ENCODE data around the gene INAVA.

The INAVA gene, protein sequence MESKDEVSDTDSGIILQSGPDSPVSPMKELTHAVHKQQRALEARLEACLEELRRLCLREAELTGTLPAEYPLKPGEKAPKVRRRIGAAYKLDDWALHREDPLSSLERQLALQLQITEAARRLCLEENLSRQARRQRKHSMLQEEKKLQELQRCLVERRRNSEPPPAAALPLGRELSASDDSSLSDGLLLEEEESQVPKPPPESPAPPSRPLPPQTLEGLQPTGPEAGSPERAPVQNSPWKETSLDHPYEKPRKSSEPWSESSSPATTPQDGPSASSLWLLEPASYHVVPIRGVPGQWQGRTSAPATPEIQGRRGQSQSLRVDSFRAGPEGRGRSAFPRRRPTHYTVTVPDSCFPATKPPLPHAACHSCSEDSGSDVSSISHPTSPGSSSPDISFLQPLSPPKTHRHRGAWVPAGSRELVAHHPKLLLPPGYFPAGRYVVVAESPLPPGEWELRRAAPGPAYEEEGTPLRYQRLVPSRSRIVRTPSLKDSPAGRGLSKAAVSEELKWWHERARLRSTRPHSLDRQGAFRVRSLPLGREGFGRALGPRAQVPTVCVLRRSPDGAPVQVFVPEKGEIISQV

DNA sequence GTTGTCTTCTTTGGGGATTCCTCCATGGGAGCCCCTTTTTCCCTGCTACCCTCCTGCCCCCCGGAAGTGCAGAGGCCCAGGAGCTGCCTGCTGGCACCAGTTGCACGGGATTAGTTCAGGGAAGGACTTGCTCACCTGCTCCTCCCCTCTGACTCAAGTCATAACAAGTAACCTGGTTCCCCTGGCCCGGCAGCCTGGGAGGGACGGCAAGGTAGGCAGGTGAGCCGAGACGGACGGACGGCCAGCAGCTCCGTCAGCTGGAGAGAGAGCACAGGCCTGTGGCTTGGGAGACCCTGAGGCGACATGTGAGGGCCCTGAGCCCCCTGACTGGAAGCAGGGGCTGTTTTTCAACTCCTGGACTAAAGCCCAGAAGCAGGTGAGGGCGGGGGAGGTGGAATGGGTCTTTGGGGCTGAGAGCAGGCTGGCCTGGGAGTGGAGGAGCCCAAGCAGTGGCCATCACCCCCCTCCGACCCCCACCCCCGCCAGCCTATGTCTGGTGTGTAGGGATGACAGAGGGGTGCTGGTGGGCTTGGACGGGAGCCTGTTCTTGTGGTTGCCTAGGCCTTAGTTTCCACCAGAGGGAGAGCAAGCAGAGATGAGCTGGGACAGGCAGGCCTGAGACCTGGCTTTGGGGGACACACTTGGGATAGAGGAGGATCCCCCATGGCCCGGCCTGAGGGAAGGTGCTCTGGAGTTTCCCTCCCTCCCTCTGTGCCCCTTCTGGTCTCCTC is at the start of gene INAVA:
TSS of gene INAVA (plus strand) at position 189 of the 731 bp plus-strand sequence. CDS start 3,501 bp downstream, outside the sequence.
- H3K4me1 Mint-ChIP-seq: peaks cover 19% of the 10 kb centered on the region
- no peaks in the 10 kb centered on the region for H3K36me3 Mint-ChIP-seq
- no peak within 1 kb of the TSS for H3K27ac Mint-ChIP-seq
- H3K4me3 Mint-ChIP-seq: no peak within 1 kb of the TSS
- no peaks in the 10 kb centered on the region for H3K9me3 Mint-ChIP-seq
- CTCF ChIA-PET: interaction anchor here (1.5 kb wide), 1 partner anchor 76 kb away, joined by 3 read pairs; no protein-coding TSS in a partner anchor
- no peak for DNase-seq
- H3K27me3 Mint-ChIP-seq: peaks cover 95% of the 10 kb centered on the region

DNA sequence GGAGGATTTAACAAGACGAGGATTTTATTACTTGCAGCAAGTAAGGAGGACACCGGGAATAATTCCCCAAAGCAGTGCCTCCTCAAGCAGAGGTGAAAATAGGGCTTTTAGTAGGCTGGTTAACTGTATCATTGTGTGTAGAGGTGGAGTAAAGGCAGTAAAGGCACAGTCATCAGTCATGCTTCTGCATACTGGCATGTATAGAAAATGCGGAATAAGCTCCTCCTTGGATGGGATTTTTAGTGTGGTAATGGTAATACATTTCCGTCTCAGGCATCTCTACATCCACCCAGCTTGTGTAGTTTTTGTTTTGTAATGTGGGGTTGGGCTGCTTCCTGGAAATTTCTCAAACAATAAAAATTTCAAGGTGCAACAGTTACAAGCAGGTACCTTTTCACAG is 49.3 kb upstream of the INAVA start:
- CTCF ChIA-PET: no interaction called here
- no peaks in the 10 kb centered on the region for H3K27me3 Mint-ChIP-seq
- no peak for DNase-seq
- no peaks in the 10 kb centered on the region for H3K36me3 Mint-ChIP-seq
- no peak overlapping the region for H3K27ac Mint-ChIP-seq
- H3K4me1 Mint-ChIP-seq: no peaks in the 10 kb centered on the region
- H3K9me3 Mint-ChIP-seq: no peaks in the 10 kb centered on the region
- no peak overlapping the region for H3K4me3 Mint-ChIP-seq

DNA sequence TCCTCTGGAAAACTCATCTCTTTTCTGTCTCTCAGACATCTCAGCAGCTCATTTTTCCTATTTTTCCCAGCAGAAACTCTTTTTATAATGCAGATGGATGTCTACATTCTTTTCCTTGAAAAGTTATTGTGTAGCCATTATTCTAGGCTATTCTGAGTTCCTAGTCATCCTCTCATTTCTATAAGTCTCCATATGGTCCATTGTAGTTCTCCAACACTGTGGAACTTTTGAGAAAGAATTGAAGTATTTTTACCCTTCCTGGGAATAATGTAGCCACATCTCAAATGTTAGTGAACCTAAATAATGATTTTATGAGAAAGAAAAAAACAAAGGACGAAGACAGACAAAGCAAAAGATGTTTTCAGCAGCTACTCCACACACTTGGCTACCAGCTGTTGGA is 48.3 kb upstream of the INAVA start:
- H3K9me3 Mint-ChIP-seq: no peaks in the 10 kb centered on the region
- H3K27ac Mint-ChIP-seq: no peak overlapping the region
- no peak overlapping the region for H3K4me3 Mint-ChIP-seq
- no peak for DNase-seq
- no peaks in the 10 kb centered on the region for H3K27me3 Mint-ChIP-seq
- H3K4me1 Mint-ChIP-seq: no peaks in the 10 kb centered on the region
- CTCF ChIA-PET: no interaction called here
- H3K36me3 Mint-ChIP-seq: no peaks in the 10 kb centered on the region

DNA sequence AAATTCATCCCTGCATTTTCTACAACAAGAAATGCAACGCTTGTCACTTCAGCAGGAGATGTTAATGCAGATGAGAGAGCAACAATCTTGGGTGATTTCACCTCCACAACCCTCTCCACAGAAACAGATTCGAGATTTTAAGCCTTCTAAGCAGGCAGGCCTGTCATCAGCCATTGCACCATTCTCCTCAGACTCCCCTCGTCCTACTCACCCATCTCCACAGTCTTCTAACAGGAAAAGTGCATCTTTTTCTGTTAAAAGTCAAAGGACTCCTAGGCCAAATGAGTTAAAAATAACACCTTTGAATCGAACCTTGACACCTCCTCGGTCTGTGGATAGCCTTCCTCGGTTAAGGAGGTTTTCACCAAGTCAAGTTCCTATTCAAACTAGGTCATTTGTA is 45.3 kb upstream of the INAVA start:
- H3K27ac Mint-ChIP-seq: no peak overlapping the region
- no peaks in the 10 kb centered on the region for H3K4me1 Mint-ChIP-seq
- H3K4me3 Mint-ChIP-seq: no peak overlapping the region
- no peaks in the 10 kb centered on the region for H3K27me3 Mint-ChIP-seq
- no peak for DNase-seq
- no peaks in the 10 kb centered on the region for H3K9me3 Mint-ChIP-seq
- CTCF ChIA-PET: no interaction called here
- H3K36me3 Mint-ChIP-seq: no peaks in the 10 kb centered on the region

DNA sequence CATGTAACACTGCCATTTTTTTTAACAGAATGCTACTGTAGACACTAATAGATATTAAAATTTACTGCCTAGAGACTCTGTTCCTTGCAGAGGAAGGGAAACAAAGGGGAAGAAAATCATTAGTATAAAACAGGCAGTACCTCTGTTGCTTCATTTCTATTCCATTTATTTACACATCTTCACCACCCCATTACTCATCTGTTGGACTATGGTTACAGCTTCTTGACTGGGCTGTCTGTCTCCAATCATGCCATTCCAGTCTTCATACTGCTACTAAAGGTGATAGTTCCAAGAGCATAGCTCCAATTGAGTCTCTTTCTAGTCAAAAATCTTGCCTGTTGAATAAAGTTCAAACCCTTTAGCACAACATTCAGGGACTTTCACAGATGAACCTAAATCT is 44.1 kb upstream of the INAVA start:
- no peak for DNase-seq
- H3K4me3 Mint-ChIP-seq: no peak overlapping the region
- H3K4me1 Mint-ChIP-seq: no peaks in the 10 kb centered on the region
- H3K36me3 Mint-ChIP-seq: no peaks in the 10 kb centered on the region
- CTCF ChIA-PET: no interaction called here
- no peaks in the 10 kb centered on the region for H3K9me3 Mint-ChIP-seq
- H3K27ac Mint-ChIP-seq: no peak overlapping the region
- no peaks in the 10 kb centered on the region for H3K27me3 Mint-ChIP-seq

DNA sequence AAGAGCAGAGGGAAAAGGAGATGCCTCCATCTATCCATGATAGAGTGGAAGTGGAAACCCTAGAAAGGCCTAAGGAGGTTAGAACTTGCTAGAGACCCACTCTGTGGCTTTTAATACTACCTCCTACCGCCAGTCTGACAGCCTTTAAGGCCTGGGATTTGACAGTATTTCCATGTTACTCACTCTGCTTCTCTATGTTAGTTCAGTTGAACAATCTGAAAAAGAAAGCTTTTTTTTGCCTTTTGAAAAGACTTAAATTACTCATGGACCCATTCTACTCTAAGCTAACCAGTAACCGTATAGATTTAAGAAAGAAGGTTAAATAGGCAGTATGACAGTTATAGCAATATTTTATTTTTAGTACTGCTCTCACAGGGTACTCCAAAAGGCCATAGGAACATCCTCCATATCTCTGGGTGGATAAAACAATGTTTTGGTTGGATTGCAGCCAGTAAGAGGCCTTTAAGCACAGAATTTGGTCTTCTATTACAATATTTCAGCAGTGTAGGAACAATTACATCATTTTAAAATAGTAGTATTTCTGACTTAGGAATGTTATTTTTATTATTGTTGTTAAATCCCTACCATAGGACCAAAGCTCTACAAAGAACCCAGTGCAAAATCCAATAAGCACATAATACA is 37.9 kb upstream of the INAVA start:
- Mint-ChIP-seq H3K27me3 (no peaks in the 10 kb centered on the region), H3K4me3 (no peak overlapping the region), H3K36me3 (no peaks in the 10 kb centered on the region), H3K27ac (no peak overlapping the region), H3K9me3 (no peaks in the 10 kb centered on the region), H3K4me1 (no peaks in the 10 kb centered on the region)
- CTCF ChIA-PET: no interaction called here
- DNase-seq: no peak

DNA sequence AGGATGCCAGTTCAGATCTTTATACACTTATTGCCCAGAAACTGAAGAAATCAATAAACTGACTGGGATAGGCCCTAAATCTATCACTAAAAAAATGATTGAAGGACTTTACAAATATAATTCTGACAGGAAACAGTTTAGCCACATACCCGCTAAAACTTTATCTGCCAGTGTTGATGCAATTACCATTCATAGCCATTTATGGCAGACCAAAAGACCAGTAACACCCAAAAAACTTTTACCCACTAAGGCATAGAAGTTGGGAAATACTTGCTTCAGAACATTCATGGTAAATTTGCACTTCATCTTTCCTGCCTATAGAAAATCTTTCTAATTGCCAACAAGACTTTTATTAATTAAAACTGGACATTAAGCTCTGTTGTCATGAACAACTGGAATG is 36.9 kb upstream of the INAVA start:
- DNase-seq: no peak
- Mint-ChIP-seq H3K36me3 (no peaks in the 10 kb centered on the region), H3K27ac (no peak overlapping the region), H3K9me3 (no peaks in the 10 kb centered on the region), H3K27me3 (no peaks in the 10 kb centered on the region), H3K4me1 (peaks cover 6% of the 10 kb centered on the region), H3K4me3 (no peak overlapping the region)
- CTCF ChIA-PET: no interaction called here

DNA sequence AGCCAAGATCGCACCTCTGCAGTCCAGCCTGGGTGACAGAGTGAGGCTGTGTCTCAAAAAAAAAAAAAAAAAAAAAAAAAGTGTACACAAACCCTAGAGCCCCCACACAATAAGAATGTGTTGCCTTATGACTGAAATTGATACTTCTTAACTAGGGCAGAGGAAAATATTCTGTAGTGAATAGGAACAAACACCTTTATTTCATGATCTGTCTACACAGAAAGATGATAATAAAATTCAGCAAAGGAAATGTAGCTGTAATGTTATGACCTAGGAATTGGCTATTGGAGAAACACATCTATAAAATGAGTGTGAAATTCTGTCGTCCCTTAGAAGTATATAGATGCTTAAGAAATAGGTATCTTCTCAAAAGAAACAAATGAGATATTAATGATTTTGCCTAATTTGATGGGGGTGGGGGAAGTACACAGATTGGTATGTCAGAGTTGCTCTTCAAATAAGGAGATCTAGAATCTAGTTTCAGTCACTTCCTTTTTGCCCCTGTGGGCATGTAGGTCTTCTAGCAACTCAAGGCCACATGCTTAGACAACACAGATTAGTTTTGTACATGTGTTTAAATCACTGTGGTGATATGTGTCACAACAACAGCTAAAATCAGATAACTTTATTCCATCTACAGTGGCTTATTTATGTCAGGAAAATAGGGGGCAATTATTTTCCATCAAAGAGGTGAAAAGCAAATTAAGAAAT is 32.6 kb upstream of the INAVA start:
- H3K4me1 Mint-ChIP-seq: peaks cover 19% of the 10 kb centered on the region
- no peak overlapping the region for H3K27ac Mint-ChIP-seq
- no peaks in the 10 kb centered on the region for H3K36me3 Mint-ChIP-seq
- H3K4me3 Mint-ChIP-seq: no peak overlapping the region
- no peaks in the 10 kb centered on the region for H3K9me3 Mint-ChIP-seq
- CTCF ChIA-PET: no interaction called here
- DNase-seq: no peak
- peaks cover 16% of the 10 kb centered on the region for H3K27me3 Mint-ChIP-seq

DNA sequence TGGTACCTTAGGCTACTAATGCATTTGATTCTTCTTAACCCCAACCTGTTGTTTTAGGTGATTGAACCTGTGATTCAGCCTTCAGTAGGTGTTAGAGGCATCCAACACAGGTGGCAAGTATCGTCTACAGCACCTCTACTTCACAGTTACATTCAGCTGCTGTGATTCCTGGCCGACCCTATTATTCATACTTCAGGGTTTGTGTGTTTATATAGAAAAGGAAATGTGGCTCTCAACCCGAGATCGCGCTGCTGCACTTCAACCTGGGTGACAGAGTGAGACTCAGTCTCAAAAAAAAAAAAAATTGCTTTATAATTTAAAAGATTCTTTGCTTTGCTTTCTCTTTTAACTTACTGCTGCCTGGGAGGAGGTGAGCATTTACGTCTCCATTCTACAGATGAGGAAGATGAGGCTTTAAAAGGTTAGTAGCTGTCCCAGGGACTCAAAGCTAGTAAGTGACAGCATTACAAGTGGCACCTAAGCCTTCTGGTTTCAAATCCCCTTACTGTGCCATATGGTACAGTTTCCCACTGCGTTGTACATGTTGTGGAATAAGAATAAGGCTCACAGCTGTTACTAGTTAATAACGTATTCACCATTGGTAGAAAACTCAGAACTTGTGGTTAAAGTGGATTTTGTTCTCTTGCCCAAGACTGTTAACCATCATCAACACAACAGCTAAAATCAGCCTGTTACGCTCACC is 31.8 kb upstream of the INAVA start:
- CTCF ChIA-PET: no interaction called here
- no peak overlapping the region for H3K27ac Mint-ChIP-seq
- peaks cover 24% of the 10 kb centered on the region for H3K27me3 Mint-ChIP-seq
- H3K9me3 Mint-ChIP-seq: no peaks in the 10 kb centered on the region
- no peaks in the 10 kb centered on the region for H3K36me3 Mint-ChIP-seq
- no peak overlapping the region for H3K4me3 Mint-ChIP-seq
- peaks cover 22% of the 10 kb centered on the region for H3K4me1 Mint-ChIP-seq
- DNase-seq: no peak

DNA sequence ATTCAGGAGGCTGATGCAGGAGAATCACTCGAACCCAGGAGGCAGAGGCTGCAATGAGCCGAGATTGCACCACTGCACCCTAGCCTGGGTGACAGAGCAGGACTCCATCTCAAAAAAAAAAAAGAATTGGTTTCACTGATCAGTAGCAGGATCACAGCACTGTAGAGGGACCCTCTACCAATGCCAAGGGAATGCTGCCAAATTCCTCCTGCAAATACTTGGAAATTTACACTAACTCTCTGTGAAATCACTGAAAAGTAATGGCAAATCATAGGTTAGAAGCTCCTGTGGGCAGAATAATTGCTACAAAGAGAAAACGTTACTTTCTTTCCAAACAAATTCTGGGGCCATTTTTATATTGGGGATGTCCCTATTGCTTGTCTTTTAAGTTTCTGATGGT is 28.6 kb upstream of the INAVA start:
- no peak for DNase-seq
- H3K27ac Mint-ChIP-seq: no peak overlapping the region
- CTCF ChIA-PET: interaction anchor here (0.6 to 0.7 kb wide), 2 partner anchors 23 to 244 kb away, joined by 4 to 5 read pairs; no protein-coding TSS in a partner anchor
- no peak overlapping the region for H3K4me3 Mint-ChIP-seq
- H3K4me1 Mint-ChIP-seq: peaks cover 40% of the 10 kb centered on the region
- no peaks in the 10 kb centered on the region for H3K36me3 Mint-ChIP-seq
- H3K27me3 Mint-ChIP-seq: peaks cover 44% of the 10 kb centered on the region
- H3K9me3 Mint-ChIP-seq: no peaks in the 10 kb centered on the region

DNA sequence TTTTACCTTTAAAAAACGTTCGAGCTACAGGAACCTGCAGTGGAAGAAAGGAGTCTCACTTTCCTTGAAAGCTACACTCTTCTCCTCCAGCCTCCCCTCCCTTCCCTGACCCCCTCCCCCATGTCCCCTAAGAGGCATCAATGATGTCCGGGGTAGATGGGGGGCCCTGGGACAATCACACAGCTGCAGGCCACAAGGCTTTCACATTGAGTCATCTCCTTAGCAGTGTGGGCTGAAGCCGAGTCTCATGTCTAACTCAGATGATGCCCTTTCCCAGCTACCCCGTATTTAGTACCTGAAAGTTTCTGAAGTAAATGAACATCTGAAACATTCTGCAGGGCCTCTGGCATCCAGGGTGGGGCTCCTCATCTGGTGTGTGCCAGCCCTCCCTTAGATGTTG is 28.2 kb upstream of the INAVA start:
- Mint-ChIP-seq H3K27ac (no peak overlapping the region), H3K9me3 (no peaks in the 10 kb centered on the region), H3K4me1 (peaks cover 40% of the 10 kb centered on the region), H3K36me3 (no peaks in the 10 kb centered on the region), H3K27me3 (peaks cover 48% of the 10 kb centered on the region), H3K4me3 (no peak overlapping the region)
- DNase-seq: peak; percentile 55
- CTCF ChIA-PET: interaction anchor here (0.6 to 0.7 kb wide), 2 partner anchors 23 to 244 kb away, joined by 4 to 5 read pairs; no protein-coding TSS in a partner anchor

DNA sequence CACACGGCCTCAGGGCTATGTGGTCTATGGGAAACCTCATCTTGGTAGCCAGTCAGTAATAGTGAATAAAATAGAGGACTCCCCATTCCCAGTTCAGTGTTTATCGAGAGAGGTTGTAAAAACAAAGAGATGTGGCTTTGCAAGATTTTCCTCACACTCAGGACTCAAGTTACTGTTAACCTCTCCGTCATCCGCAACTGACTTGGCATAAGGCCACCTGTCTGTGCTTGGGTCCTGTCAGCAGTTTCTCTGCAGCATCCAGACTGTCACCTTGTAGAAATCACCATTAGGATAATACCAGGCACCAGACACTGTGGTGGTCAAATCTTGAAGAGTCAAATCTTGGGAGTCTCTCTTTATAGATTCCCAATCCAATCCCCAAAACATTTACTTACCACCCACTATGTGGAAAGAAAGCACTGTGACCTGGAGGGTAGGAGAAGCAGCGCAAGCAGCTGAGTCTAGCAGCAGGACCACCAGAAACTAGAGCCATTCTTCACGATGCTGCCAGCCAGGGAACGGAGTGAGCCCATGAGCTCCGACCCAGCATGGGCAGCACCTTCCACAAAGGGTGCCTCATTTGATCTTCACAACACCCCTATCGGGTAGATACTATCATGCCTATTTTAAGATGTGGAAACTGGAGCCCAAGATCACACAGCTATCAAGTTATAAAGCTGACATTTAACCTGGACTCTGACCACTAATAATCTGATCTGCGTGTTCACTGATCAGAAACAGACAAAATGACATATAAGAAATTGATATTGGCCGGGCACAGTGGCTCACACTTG is 27.5 kb upstream of the INAVA start:
- Mint-ChIP-seq H3K27ac (no peak overlapping the region), H3K4me3 (no peak overlapping the region), H3K9me3 (no peaks in the 10 kb centered on the region), H3K27me3 (peaks cover 55% of the 10 kb centered on the region), H3K4me1 (peaks cover 37% of the 10 kb centered on the region), H3K36me3 (no peaks in the 10 kb centered on the region)
- DNase-seq: no peak
- CTCF ChIA-PET: interaction anchor here (1.1 kb wide), 1 partner anchor 50 kb away, joined by 3 read pairs; no protein-coding TSS in a partner anchor

DNA sequence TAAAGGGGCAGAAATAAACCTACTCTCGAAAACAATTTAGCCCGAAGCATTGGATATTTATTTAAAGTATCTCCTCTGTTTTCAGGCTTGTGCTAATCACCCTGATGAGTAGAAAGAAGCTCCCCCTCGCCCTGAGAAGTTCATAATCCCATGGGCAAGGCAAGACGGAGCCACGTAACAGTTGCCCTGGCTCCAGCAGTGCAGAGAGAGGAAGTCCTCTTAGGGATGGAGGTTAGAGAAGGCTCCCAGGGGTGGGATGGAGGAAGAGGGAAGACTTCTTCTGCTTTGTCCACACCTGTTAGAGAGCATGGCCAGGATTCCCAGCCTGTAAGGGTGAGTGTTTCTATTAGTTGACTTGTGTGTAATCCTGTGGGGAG is 25.3 kb upstream of the INAVA start:
- H3K4me3 Mint-ChIP-seq: no peak overlapping the region

More for the DNA sequence above, 25.3 kb upstream of the INAVA start:
- Mint-ChIP-seq H3K4me1 (peaks cover 35% of the 10 kb centered on the region), H3K27me3 (peaks cover 74% of the 10 kb centered on the region), H3K9me3 (no peaks in the 10 kb centered on the region), H3K27ac (no peak overlapping the region), H3K36me3 (no peaks in the 10 kb centered on the region)
- no peak for DNase-seq
- CTCF ChIA-PET: no interaction called here

Data from activated naive CD4-positive, alpha-beta T cell treated with anti-CD3 and anti-CD28 coated beads, Interleukin-2, amount 10 ng/mL, durations not matched to agents 7 days and 5 days (primary cell).